Activated CD4-positive, CD25-positive, alpha-beta regulatory T cell (primary cell): ENCODE data around the gene OR11H6.
"Not testable (repeated sequence)": the region's sequence is repeated elsewhere in the genome, so short reads cannot be mapped to it uniquely, and the experiment has no call there.

Experiments used
- DNase-seq, 4 experiments: peaks; one replicate each; lab custom pipeline; 2025; lab: John Stamatoyannopoulos, UW

The OR11H6 gene

GRCh38 chr14:20262642-20263128 lies 39.2 kb downstream of the OR11H6 start:
- no peak for DNase-seq

DNA sequence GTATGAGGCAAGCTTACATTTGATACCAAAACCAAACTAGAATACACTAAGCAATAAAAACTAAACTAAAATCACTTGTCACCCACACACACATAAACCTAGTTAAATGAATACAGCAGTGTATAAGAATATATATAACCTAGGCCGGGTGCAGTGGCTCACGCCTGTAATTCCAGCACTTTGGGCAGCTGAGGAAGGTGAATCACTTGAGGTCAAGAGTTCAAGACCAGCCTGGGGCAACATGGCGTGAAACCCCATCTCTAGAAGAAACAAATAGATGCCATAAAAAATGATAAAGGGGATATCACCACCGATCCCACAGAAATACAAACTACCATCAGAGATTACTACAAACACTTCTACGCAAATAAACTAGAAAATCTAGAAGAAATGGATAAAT lies 40.9 kb downstream of the OR11H6 start:
- not testable (repeated sequence) for DNase-seq

GRCh38 chr14:20274062-20274461 lies 50.6 kb downstream of the OR11H6 start:
- DNase-seq: no peak
